ENCODE results near the gene LANCL2. TPM values are rescaled to one million over a fixed set of nuclear protein-coding genes. Genes with fewer than 3 reads are reported as not detected.
"Not testable (repeated sequence)": the region's sequence is repeated elsewhere in the genome, so short reads cannot be mapped to it uniquely, and the experiment has no call there.

The LANCL2 gene
- total RNA-seq, 1 donor from 2014 or later = 29.2 TPM

GRCh38 chr7:55345292-55345691 lies 19.8 kb upstream of the LANCL2 start:
- no peak for TF ChIP-seq CTCF (conservative IDR thresholded peaks at IDR 0.05; ENCODE audit: low read depth, low read length)
- no peak for DNase-seq (ENCODE audit: low read depth)
- no peak overlapping the region for H3K4me3 ChIP-seq (ENCODE audit: low read depth, low read length)

GRCh38 chr7:55348502-55348901 lies 16.6 kb upstream of the LANCL2 start:
- TF ChIP-seq CTCF (conservative IDR thresholded peaks at IDR 0.05; ENCODE audit: low read depth, low read length) = no peak
- no peak for DNase-seq (ENCODE audit: low read depth)
- no peak overlapping the region for H3K4me3 ChIP-seq (ENCODE audit: low read depth, low read length)

GRCh38 chr7:55349121-55349520 lies 16.0 kb upstream of the LANCL2 start:
- H3K4me3 ChIP-seq (ENCODE audit: low read depth, low read length) = no peak overlapping the region
- TF ChIP-seq CTCF (conservative IDR thresholded peaks at IDR 0.05; ENCODE audit: low read depth, low read length) = no peak
- no peak for DNase-seq (ENCODE audit: low read depth)

GRCh38 chr7:55350281-55350680 lies 14.9 kb upstream of the LANCL2 start:
- TF ChIP-seq CTCF (conservative IDR thresholded peaks at IDR 0.05; ENCODE audit: low read depth, low read length) = no peak
- no peak for DNase-seq (ENCODE audit: low read depth)
- H3K4me3 ChIP-seq (ENCODE audit: low read depth, low read length) = no peak overlapping the region

- no peak for TF ChIP-seq CTCF (conservative IDR thresholded peaks at IDR 0.05; ENCODE audit: low read depth, low read length)
- H3K4me3 ChIP-seq (ENCODE audit: low read depth, low read length) = no peak overlapping the region
- no peak for DNase-seq (ENCODE audit: low read depth)
Measured at GRCh38 chr7:55351263-55351662, 13.9 kb upstream of the LANCL2 start.

GRCh38 chr7:55352947-55353273 lies 12.2 kb upstream of the LANCL2 start:
- H3K4me3 ChIP-seq (ENCODE audit: low read depth, low read length); DNase-seq (ENCODE audit: low read depth): not testable (repeated sequence)

GRCh38 chr7:55360486-55360885 lies 4.7 kb upstream of the LANCL2 start:
- H3K4me3 ChIP-seq (ENCODE audit: low read depth, low read length) = no peak overlapping the region
- DNase-seq (ENCODE audit: low read depth) = no peak
- TF ChIP-seq CTCF (conservative IDR thresholded peaks at IDR 0.05; ENCODE audit: low read depth, low read length) = no peak

GRCh38 chr7:55361560-55361959 lies 3.6 kb upstream of the LANCL2 start:
- no peak overlapping the region for H3K4me3 ChIP-seq (ENCODE audit: low read depth, low read length)
- no peak for DNase-seq (ENCODE audit: low read depth)
- TF ChIP-seq CTCF (conservative IDR thresholded peaks at IDR 0.05; ENCODE audit: low read depth, low read length) = no peak
